HG02571 (cell line): ENCODE data around the gene CEP83.
A peak's percentile ranks its signal among the peaks of the same experiment; 100 is the strongest.

Experiments used
- ATAC-seq: cut with Tn5 transposase; IDR thresholded peaks from one replicate; pipeline ENCODE4 v1.9.1; 2021; ENCODE audit warnings: mild to moderate bottlenecking, moderate library complexity; ENCODE audit not compliant: unreplicated experiment

CEP83 gene

DNA sequence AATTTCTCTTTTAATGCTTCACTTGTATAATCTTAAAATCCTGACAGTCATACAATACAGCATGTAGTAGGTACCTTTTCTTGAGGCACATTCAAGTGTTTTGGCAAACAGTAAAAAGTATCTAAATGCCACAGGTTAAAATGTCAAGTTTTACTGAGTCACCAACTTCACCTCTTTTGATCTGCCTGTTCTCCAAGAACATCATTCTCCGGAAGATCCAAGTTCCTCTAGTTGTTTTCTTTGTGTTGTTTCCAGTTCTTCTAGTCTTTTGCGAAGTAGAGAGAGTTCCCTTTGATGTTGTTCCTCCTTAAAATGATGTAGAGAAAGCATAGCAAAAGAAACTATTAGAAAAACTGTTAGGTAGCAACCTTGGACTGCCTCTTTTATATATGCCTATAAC lies 151.1 kb downstream of the CEP83 start:
- no peak for ATAC-seq

DNA sequence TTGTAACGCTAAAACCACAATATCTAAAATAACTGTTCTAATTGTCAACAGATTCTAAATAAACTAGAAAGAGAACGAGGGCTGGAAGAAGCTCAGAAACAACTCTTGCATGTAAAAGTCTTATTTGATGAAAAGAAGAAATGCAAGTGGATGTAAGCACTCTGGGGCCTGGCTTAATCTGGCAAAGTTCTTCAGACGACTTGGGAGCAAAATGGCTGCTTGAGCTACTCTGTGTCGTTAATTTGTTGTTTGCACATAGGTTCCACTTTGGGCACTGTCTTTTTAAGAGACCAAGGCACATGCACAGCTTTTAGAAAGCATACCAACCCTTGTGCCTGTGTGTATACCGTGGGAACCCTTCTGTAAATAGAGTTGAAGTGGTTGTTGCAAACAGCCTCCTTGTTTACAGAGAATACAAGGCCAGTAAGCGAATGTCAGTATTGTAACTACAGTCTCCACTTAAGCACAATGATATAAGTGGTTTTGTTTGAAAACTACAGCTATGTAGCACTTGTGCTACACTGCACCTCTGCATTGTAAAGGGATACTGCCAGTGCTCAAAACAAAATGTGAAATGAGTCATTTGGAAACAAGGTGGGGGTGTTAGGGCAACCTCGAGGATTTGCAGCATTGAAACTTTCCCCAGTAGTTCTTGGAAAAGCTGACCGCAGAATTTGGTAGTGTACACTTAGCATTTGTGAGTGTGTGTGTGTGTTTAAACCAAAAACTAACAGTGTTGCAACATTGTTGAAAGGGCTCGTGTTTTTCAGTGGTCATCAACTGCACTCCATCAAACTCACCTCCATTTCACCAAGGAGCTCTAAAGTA lies 154.3 kb downstream of the CEP83 start:
- peak; percentile 61 for ATAC-seq

- no peak for ATAC-seq
These were observed 155.1 kb downstream of the CEP83 start for GRCh38 chr12:94304566-94305061.

- no peak for ATAC-seq
These were observed 155.7 kb downstream of the CEP83 start for GRCh38 chr12:94304012-94304411.

- no peak for ATAC-seq
These were observed 159.8 kb downstream of the CEP83 start for GRCh38 chr12:94299846-94300245.

DNA sequence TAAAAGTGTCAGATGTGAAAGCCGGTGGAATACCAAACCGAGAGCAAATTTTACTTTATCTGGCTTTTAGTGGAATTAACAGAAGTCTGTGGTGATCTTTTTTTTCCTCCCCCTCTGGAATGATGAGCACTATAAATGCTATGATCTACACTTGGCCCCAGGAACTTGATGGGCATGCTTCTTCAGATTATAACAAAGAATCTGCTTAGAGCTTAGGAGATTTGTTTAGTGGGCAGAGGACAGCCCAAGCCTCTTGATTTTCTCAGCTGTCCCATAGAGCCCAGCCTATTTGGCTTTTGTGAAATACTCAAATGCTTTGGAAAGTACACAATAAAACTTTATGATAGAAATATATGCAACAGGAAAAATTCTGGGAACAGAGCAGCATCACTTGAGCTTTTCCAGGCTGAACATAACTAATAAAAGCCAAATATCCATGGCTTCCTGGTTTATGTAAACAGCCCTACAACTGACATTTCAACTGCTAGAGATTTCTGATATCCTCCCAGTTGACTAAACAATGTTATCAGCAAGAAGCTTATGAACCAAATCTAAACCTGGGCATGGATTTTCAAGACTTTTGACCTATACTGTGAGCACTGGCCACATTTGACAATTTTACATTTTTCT lies 161.7 kb downstream of the CEP83 start:
- ATAC-seq = no peak

- ATAC-seq = no peak
These were observed 162.5 kb downstream of the CEP83 start for GRCh38 chr12:94297096-94297699.

GRCh38 chr12:94290353-94290752 lies 169.3 kb downstream of the CEP83 start:
- ATAC-seq = no peak

GRCh38 chr12:94289461-94290312 lies 170.0 kb downstream of the CEP83 start:
- ATAC-seq = no peak

DNA sequence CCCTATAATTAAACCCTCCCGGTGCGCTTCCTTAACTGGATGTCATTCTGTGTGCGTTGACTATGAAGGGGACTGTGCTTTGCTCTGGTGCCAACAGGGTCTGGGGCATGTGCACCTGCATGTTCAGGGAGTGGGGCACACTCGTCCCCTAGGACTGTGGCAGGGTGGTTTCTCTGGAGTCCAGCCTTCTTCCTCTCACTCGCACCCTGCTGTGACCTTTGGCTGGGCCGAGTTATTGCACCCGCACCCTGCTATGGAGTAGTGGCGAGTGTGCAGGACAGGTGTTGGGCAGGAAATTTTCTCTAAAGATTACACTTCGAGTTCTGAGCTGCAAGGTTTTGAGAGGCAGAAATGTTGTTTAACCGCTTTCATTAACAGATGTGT lies 172.4 kb downstream of the CEP83 start:
- no peak for ATAC-seq

GRCh38 chr12:94286583-94287244 lies 173.0 kb downstream of the CEP83 start:
- no peak for ATAC-seq

DNA sequence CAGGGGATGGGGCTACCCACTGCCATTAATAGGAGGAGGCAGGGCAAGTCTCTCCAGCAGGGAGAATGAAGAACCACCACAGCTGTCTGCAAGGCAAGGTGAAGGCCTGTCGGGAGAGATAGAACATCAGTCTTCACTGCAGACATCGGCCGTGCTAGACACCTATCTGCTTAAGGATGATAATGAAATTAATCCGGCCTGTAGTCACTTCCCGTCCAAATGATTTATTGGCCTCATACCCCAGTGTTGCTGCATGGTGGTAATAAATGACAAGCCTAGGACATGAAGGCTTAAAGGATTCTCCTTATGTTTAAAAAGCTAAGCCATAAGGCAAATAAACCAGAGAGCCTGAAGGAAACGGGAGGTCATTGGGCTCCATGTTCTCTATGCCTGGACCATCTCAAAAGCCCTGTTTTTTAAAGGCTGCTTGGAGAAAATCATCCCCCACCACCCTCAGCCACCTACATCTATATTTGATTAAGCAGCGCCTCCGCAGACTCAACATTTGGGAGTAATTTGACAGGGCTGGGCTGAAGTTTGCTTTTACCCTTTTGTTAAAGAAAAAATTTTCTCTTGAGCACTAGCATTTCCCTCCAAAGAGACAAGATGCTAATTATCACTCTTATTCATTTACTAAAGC lies 173.6 kb downstream of the CEP83 start:
- no peak for ATAC-seq

DNA sequence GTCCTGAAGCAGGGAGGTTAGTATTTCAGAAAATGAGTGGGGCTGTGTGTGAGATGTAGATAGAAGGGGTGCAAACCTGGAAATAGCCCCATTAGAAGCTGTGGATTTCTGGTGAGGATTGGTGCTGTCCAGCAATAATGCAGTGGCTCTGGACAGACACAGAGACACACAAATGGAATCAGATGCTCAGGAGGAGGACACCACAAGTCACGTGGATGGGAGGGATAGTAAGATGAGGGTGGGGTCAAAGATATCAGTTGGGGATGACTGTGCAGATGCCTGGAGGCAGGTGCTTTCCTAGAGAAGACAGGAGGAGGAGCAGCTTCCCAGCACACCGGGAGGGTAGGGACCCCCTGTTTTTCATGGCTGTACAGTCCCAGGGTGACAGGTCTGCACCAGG lies 174.8 kb downstream of the CEP83 start:
- no peak for ATAC-seq

- no peak for ATAC-seq
These were observed 175.6 kb downstream of the CEP83 start for GRCh38 chr12:94284046-94284445.

DNA sequence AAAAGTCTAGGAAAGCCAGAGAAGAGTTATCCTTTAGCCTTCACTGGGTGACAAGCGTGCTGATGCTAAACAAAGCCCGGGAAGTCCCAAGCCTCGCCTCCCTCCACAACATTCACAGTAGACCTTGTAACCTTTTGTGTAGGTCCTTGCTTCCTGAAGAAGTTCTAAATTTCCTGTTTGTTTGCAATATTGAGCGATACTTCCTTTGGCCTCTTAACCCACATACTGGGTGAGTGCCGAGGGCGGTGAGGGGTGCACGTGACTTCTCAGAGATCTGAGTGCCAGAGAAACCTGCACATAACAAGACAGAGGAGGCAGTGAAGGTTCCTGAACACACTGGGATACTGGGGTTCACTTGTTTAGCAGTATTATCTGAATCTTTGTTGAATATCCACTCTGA lies 177.0 kb downstream of the CEP83 start:
- no peak for ATAC-seq

GRCh38 chr12:94280063-94280462 lies 179.6 kb downstream of the CEP83 start:
- no peak for ATAC-seq

GRCh38 chr12:94277426-94278000 lies 182.2 kb downstream of the CEP83 start:
- no peak for ATAC-seq

DNA sequence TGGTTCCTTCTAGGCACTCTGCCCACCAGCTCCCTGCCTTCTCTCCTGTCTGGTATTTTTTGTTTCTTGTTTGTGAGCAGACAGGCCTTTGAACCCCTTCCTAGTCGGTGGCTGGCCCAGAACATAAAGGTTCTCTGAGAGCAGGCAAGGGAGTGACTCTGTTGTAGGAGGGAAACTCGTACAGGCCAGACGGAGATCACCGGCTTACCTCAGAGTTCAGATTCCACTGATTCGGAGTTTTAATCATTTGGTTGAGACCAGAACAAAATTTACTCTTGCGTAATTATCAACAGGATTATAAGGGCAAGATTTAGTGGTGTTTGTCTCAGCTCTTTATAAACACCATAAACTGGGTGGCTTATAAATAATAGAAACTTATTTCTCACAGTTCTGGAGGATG lies 182.9 kb downstream of the CEP83 start:
- ATAC-seq = no peak

DNA sequence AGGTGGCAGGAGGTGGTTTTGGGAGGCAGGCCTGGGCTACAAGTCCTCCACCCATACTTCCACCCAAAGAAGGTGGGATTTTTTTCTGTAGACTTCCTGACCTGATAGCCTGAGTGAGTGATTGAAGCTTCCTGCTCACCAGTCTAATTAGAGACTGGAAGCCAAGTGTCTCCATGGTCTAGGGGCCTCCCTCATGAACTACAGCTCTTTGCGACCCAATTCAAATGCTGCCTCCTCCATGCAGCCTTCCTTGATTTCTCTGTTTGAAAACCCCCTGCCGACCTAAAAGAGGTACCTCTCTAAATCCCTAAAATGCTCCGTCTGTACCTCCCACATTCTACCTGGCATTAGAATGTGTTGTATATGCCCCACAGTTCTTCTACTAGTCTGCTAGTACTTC lies 186.4 kb downstream of the CEP83 start:
- no peak for ATAC-seq

- ATAC-seq = no peak
These were observed 187.4 kb downstream of the CEP83 start for GRCh38 chr12:94272280-94272679.
